ENCODE results near the gene BCOR.
A peak's percentile ranks its signal among the peaks of the same experiment; 100 is the strongest.

Gene BCOR

GRCh38 chrX:40015693-40016092, 82.1 kb downstream of the BCOR start:
- DNase-seq: no peak

- DNase-seq: peak in 1 of 5 donors; percentile 61
Measured at GRCh38 chrX:40013266-40014195, 84.2 kb downstream of the BCOR start.

- peak in 1 of 5 donors; percentile 26 for DNase-seq
Measured at GRCh38 chrX:40012868-40013265, 84.9 kb downstream of the BCOR start.

GRCh38 chrX:40012039-40012867, 85.5 kb downstream of the BCOR start:
- DNase-seq: no peak

GRCh38 chrX:40011322-40012038, 86.3 kb downstream of the BCOR start:
- no peak for DNase-seq

GRCh38 chrX:40010550-40011321, 87.0 kb downstream of the BCOR start:
- no peak for DNase-seq

GRCh38 chrX:40009890-40010289, 87.9 kb downstream of the BCOR start:
- no peak for DNase-seq

- peak in 1 of 5 donors; percentile 14 for DNase-seq
Measured at GRCh38 chrX:40009462-40009851, 88.3 kb downstream of the BCOR start.

GRCh38 chrX:40008791-40009461, 88.8 kb downstream of the BCOR start:
- DNase-seq: peak in 1 of 5 donors; percentile 55

GRCh38 chrX:40007756-40008705, 89.7 kb downstream of the BCOR start:
- DNase-seq: no peak

GRCh38 chrX:40007131-40007755, 90.5 kb downstream of the BCOR start:
- DNase-seq: no peak

GRCh38 chrX:40006106-40007017, 91.4 kb downstream of the BCOR start:
- DNase-seq: peak in 1 of 5 donors; percentile 50

- no peak for DNase-seq
Measured at GRCh38 chrX:40005292-40006011, 92.3 kb downstream of the BCOR start.

- no peak for DNase-seq
Measured at GRCh38 chrX:40004921-40005291, 92.9 kb downstream of the BCOR start.

- no peak for DNase-seq
Measured at GRCh38 chrX:40004246-40004535, 93.6 kb downstream of the BCOR start.

GRCh38 chrX:40003428-40004245, 94.1 kb downstream of the BCOR start:
- DNase-seq: no peak

GRCh38 chrX:40003071-40003427, 94.7 kb downstream of the BCOR start:
- DNase-seq: no peak
